ENCODE measurements around the gene SLC6A13. TPM values are rescaled to one million over a fixed set of nuclear protein-coding genes. Genes with fewer than 3 reads are reported as not detected.

Gene SLC6A13
- total RNA-seq, 4 donors from 2014 or later = not detected

DNA sequence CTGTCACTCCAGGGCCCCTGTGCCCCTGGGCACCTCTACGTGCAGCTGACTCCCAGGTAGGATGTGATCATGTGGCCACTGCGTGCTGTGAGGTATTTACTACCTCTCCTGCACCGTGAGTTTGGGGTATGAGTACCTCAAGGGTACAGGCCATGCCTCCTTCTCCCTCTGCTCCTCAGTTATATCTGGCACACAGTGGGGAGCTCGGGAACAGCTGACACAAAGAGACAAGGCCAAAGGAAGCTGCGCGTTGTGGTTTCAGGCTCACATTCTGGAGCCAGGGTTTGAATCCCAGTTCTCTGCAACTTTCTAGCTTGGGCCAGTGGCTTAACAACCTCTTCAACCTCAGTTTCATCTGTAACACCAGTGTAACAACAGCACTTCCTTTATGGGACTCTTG lies 40.9 kb downstream of the SLC6A13 start:
- WGBS = 91% methylated on average over 6 of the region's 6 CpGs
- Histone ChIP-seq H3K27me3 (peaks cover 0 to 62% (median 0%) of the 10 kb centered on the region in 4 donors), H3K27ac (replicated peaks in 1 of 4) (no peak overlapping the region), H3K4me1 (no peaks in the 10 kb centered on the region), H3K9me3 (no peaks in the 10 kb centered on the region), H3K4me3 (no peak overlapping the region), H3K36me3 (no peaks in the 10 kb centered on the region)
- intact Hi-C loops (cut with DNase I) = no loop called here
- no peak for DNase-seq (ENCODE audit: extremely low spot score)
- TF ChIP-seq, protein P1, sequence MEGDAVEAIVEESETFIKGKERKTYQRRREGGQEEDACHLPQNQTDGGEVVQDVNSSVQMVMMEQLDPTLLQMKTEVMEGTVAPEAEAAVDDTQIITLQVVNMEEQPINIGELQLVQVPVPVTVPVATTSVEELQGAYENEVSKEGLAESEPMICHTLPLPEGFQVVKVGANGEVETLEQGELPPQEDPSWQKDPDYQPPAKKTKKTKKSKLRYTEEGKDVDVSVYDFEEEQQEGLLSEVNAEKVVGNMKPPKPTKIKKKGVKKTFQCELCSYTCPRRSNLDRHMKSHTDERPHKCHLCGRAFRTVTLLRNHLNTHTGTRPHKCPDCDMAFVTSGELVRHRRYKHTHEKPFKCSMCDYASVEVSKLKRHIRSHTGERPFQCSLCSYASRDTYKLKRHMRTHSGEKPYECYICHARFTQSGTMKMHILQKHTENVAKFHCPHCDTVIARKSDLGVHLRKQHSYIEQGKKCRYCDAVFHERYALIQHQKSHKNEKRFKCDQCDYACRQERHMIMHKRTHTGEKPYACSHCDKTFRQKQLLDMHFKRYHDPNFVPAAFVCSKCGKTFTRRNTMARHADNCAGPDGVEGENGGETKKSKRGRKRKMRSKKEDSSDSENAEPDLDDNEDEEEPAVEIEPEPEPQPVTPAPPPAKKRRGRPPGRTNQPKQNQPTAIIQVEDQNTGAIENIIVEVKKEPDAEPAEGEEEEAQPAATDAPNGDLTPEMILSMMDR (IDR thresholded peaks at IDR 0.05) = no peak
- no peak for TF ChIP-seq POLR2AphosphoS5 (IDR thresholded peaks at IDR 0.05)
- TF ChIP-seq POLR2A (IDR thresholded peaks at IDR 0.05; ENCODE audit: low read depth) = no peak
- TF ChIP-seq EP300 (IDR thresholded peaks at IDR 0.05) = no peak

DNA sequence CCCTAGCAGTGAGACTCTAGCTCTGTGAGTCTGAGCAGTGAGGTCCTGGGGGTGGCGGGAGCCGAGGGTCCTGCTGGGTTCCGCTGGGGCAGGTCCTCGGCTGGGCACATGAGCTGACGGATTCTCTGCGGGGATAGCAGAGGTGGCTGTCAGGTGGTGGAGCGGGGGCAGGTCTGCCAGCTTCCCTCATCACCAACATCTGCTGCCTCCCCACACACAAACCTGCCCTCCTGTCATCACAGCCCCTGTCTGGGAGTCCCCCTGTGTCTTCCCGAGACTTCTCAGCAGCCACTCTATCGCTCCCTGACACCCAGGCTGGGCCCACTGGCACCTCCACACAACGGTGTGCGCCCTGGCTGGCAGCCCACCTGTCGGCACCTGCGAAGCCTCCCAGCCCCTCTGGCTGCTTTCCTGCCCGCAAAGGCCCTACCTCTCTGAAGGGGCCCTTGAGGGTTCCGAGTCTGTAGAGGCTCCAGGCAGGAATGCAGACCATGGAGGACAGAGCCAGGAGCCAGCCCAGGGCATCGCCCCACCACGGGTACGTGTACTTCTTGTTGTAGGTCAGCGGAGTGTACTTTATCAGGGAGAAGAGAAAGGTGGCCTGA lies 41.6 kb downstream of the SLC6A13 start:
- Histone ChIP-seq H3K4me1 (no peaks in the 10 kb centered on the region), H3K36me3 (no peaks in the 10 kb centered on the region), H3K27ac (replicated peaks in 1 of 4) (no peak overlapping the region), H3K4me3 (no peak overlapping the region), H3K27me3 (peaks cover 0 to 56% (median 0%) of the 10 kb centered on the region in 4 donors), H3K9me3 (no peaks in the 10 kb centered on the region)
- no peak for TF ChIP-seq POLR2A (IDR thresholded peaks at IDR 0.05; ENCODE audit: low read depth)
- TF ChIP-seq, protein P1 (IDR thresholded peaks at IDR 0.05) = no peak
- TF ChIP-seq POLR2AphosphoS5 (IDR thresholded peaks at IDR 0.05) = no peak
- no peak for TF ChIP-seq EP300 (IDR thresholded peaks at IDR 0.05)
- 88% methylated on average over 14 of the region's 19 CpGs for WGBS
- DNase-seq (ENCODE audit: extremely low spot score) = no peak
- intact Hi-C loops (cut with DNase I) = no loop called here

DNA sequence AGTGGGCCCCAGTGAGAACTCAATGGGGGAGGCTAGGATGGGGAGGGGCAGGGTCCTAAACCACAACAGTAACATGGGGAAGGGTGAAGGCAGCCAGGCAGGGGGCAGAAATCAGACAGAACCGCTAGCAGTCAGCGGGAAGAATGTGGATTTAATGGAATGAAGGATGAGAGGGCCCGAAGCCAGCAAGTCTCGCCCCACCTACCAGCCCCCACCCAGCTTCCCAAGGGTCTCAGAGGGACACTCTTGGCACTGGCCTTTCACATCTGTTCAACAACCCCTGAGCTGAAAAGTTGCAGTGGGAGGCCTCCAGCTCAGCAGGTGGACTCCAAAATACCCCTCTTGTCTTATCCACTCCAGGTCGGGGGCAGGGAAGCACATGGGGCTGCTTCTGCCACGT lies 42.1 kb downstream of the SLC6A13 start:
- TF ChIP-seq POLR2A (IDR thresholded peaks at IDR 0.05; ENCODE audit: low read depth) = no peak
- TF ChIP-seq POLR2AphosphoS5 (IDR thresholded peaks at IDR 0.05) = no peak
- no peak for TF ChIP-seq EP300 (IDR thresholded peaks at IDR 0.05)
- TF ChIP-seq, protein P1 (IDR thresholded peaks at IDR 0.05) = no peak
- no peak overlapping the region for H3K4me3 ChIP-seq
- no peaks in the 10 kb centered on the region for H3K36me3 ChIP-seq
- WGBS = 65% methylated on average over 4 of the region's 6 CpGs
- H3K27ac ChIP-seq (replicated peaks in 1 of 4) = no peak overlapping the region
- peaks cover 0 to 59% (median 0%) of the 10 kb centered on the region in 4 donors for H3K27me3 ChIP-seq
- DNase-seq (ENCODE audit: extremely low spot score) = no peak
- no peaks in the 10 kb centered on the region for H3K4me1 ChIP-seq
- no peaks in the 10 kb centered on the region for H3K9me3 ChIP-seq
- intact Hi-C loops (cut with DNase I) = no loop called here

DNA sequence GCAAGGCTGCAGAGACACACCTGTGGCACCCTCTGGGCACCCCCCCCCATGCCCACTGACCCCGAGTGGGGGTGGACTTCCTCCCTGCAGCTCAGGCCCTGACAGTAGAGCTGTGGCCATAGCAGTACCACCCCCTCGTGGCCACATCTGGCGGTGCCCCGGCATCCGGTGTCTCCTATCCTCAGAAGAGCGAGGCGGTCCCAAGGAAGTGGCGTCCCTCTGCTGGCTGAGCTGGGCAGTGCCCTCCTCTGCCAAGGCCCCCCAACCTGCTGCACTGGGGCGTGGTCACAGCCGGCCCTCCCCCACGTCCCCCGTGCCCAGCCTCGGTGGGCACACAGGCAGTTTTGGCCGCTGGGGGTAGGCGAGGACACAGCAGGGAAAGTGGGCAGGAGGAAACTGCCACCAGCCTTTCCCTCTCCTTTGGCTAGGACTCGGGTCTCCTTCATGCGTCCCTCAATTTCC lies 42.7 kb downstream of the SLC6A13 start:
- no peak for TF ChIP-seq EP300 (IDR thresholded peaks at IDR 0.05)
- TF ChIP-seq, protein P1 (IDR thresholded peaks at IDR 0.05) = peak; percentile 14 to 45 (median 24)
- no peaks in the 10 kb centered on the region for H3K9me3 ChIP-seq
- H3K4me3 ChIP-seq = no peak overlapping the region
- peaks cover 0 to 65% (median 0%) of the 10 kb centered on the region in 4 donors for H3K27me3 ChIP-seq
- no peaks in the 10 kb centered on the region for H3K4me1 ChIP-seq
- no peaks in the 10 kb centered on the region for H3K36me3 ChIP-seq
- no peak for DNase-seq (ENCODE audit: extremely low spot score)
- intact Hi-C loops (cut with DNase I) = no loop called here
- no peak overlapping the region for H3K27ac ChIP-seq (replicated peaks in 1 of 4)
- WGBS = 51% methylated on average over 13 of the region's 17 CpGs
